Endothelial cell (in vitro differentiated cells): ENCODE measurements around the gene RANBP10. TPM values are rescaled to one million over a fixed set of nuclear protein-coding genes. Genes with fewer than 3 reads are reported as not detected.

ENCODE experiments used
- DNase-seq: peaks from one replicate; pipeline ENCODE4 v3.0.0; 2021; ENCODE audit warnings: low spot score
- H3K27ac Mint-ChIP-seq: one replicate; pipeline ENCODE4 v1.8.0; 2021; ENCODE audit warnings: mixed read lengths, inconsistent platforms; ENCODE audit not compliant: unreplicated experiment
- H3K27me3 Mint-ChIP-seq: one replicate; pipeline ENCODE4 v1.8.0; 2021; ENCODE audit warnings: mild to moderate bottlenecking, moderate library complexity, mixed read lengths, inconsistent platforms; ENCODE audit not compliant: unreplicated experiment
- H3K36me3 Mint-ChIP-seq: one replicate; pipeline ENCODE4 v1.8.0; 2021; ENCODE audit warnings: mild to moderate bottlenecking, low read depth, mixed read lengths, inconsistent platforms; ENCODE audit not compliant: unreplicated experiment
- H3K4me1 Mint-ChIP-seq: one replicate; pipeline ENCODE4 v1.8.0; 2021; ENCODE audit warnings: mild to moderate bottlenecking, mixed read lengths, inconsistent platforms; ENCODE audit not compliant: unreplicated experiment
- H3K4me3 Mint-ChIP-seq: one replicate; pipeline ENCODE4 v1.8.0; 2021; ENCODE audit warnings: mild to moderate bottlenecking, mixed read lengths, inconsistent platforms; ENCODE audit not compliant: unreplicated experiment
- H3K9me3 Mint-ChIP-seq: one replicate; pipeline ENCODE4 v1.8.0; 2021; ENCODE audit warnings: mixed read lengths, inconsistent platforms; ENCODE audit not compliant: unreplicated experiment
- CTCF ChIP-seq: fragments of 200-600 bp; sonication (generic); IDR thresholded peaks from one replicate; pipeline ENCODE4 v1.5.0; 2021; ENCODE audit warnings: antibody characterized with exemption; ENCODE audit not compliant: unreplicated experiment
- total RNA-seq: library from RNA; stranded (reverse); fragmentation: NEBNext Ultra II Directional; extraction: Animal tissue kit (Norgen Biotek cat#: 25700); gene quantifications from one replicate; pipeline ENCODE4 v1.2.1, GENCODE V29; 2021; ENCODE audit not compliant: unreplicated experiment

The RANBP10 gene
- total RNA-seq, 1 donor from 2014 or later: 19.5 TPM

GRCh38 chr16:67847064-67847861 lies 40.9 kb upstream of the RANBP10 start, which contains the start of gene CENPT:
CENPT (minus strand) TSS chr16:67847693; CDS start chr16:67833859, 13,834 bp downstream.
- H3K4me3 Mint-ChIP-seq: peak within 1 kb of the TSS; percentile 97
- H3K36me3 Mint-ChIP-seq: no peaks in the 10 kb centered on the region
- no peaks in the 10 kb centered on the region for H3K9me3 Mint-ChIP-seq
- peak within 1 kb of the TSS; percentile 95 for H3K27ac Mint-ChIP-seq
- H3K4me1 Mint-ChIP-seq: peaks cover 29% of the 10 kb centered on the region
- H3K27me3 Mint-ChIP-seq: peaks cover 8% of the 10 kb centered on the region
- DNase-seq: peak; percentile 32
- TF ChIP-seq CTCF: no peak

DNA sequence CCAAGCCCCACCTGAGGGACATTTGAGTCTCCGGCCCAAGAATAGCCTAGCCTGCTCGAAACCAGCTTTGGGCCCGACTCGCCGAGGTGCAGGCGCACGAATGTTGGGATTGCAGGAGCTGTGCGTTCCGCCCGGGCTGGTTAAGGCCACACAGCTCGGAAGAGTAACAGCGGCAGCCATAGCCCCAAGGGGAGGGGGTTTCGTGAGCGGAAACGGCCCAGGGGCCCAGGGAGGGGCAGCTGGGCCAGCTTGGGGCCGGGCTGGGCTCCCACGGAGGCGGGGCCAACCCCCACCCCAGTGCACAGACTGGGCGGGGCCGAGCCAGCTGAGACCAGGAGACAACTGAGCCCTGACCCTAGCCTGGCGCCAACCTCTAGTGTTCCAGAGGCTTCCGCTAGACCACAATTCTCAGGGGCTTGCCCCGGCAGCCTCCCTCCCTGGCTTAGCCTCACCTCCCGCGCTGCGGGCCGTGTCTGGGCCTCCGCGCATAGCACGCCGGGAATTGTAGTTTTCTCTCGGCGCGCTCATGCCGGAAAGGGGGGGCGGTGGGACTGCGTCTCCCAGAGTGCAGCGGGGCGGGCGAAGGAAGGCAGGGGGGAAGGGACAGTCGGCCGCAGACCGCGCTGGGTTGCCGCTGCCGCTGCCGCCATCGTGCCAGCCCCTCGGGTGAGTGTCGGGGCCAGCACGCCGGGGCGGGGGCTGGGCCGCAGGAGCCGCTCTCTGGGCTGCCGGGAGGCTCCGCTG lies 40.1 kb upstream of the RANBP10 start, which contains the start of gene NUTF2:
Gene NUTF2, plus strand, starts transcription at position 614 of the 744 bp plus-strand sequence. CDS start 18,198 bp downstream, outside the sequence.
- H3K4me3 Mint-ChIP-seq: peak within 1 kb of the TSS; percentile 97
- no peaks in the 10 kb centered on the region for H3K9me3 Mint-ChIP-seq
- peaks cover 8% of the 10 kb centered on the region for H3K27me3 Mint-ChIP-seq
- TF ChIP-seq CTCF: no peak
- peaks cover 31% of the 10 kb centered on the region for H3K4me1 Mint-ChIP-seq
- H3K27ac Mint-ChIP-seq: peak within 1 kb of the TSS; percentile 98
- DNase-seq: peak; percentile 98
- no peaks in the 10 kb centered on the region for H3K36me3 Mint-ChIP-seq

GRCh38 chr16:67846063-67846319 lies 39.6 kb upstream of the RANBP10 start:
- DNase-seq: no peak
- Mint-ChIP-seq H3K4me3 (peak overlapping the region; percentile 94), H3K9me3 (no peaks in the 10 kb centered on the region), H3K27ac (peak overlapping the region; percentile 98), H3K27me3 (peaks cover 10% of the 10 kb centered on the region), H3K36me3 (no peaks in the 10 kb centered on the region), H3K4me1 (peaks cover 34% of the 10 kb centered on the region)
- TF ChIP-seq CTCF: no peak

GRCh38 chr16:67845291-67846062 lies 39.1 kb upstream of the RANBP10 start:
- no peak for DNase-seq
- Mint-ChIP-seq H3K9me3 (no peaks in the 10 kb centered on the region), H3K36me3 (no peaks in the 10 kb centered on the region), H3K4me1 (peaks cover 34% of the 10 kb centered on the region), H3K27me3 (peaks cover 10% of the 10 kb centered on the region), H3K27ac (peak overlapping the region; percentile 98), H3K4me3 (peak overlapping the region; percentile 94)
- no peak for TF ChIP-seq CTCF
